ENCODE data around the gene USP46.

DNA sequence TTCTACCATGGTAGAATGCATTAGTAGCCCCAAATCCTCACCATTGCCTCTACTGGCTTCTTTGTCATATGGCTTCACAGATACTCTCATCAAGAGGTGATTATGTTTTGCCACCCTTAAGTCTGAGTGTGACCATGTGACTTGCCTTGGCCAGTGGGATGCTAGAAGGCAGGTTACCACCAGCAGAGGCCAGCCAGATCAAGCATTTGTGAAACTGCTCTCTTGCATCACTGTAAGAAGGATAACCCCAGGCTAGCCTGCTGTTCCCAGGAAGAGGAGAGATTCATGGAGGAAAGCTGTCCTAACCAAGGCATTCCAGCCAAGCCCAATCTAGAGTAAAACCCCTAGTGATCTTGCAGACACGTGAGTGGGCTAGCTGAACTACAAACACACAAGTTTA is 46.8 kb downstream of the USP46 start:
- TF ChIP-seq, protein P1, sequence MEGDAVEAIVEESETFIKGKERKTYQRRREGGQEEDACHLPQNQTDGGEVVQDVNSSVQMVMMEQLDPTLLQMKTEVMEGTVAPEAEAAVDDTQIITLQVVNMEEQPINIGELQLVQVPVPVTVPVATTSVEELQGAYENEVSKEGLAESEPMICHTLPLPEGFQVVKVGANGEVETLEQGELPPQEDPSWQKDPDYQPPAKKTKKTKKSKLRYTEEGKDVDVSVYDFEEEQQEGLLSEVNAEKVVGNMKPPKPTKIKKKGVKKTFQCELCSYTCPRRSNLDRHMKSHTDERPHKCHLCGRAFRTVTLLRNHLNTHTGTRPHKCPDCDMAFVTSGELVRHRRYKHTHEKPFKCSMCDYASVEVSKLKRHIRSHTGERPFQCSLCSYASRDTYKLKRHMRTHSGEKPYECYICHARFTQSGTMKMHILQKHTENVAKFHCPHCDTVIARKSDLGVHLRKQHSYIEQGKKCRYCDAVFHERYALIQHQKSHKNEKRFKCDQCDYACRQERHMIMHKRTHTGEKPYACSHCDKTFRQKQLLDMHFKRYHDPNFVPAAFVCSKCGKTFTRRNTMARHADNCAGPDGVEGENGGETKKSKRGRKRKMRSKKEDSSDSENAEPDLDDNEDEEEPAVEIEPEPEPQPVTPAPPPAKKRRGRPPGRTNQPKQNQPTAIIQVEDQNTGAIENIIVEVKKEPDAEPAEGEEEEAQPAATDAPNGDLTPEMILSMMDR (IDR thresholded peaks at IDR 0.05) = no peak
- TF ChIP-seq POLR2A (IDR thresholded peaks at IDR 0.05) = no peak
